ENCODE measurements around the gene POU1F1.

POU1F1 gene

DNA sequence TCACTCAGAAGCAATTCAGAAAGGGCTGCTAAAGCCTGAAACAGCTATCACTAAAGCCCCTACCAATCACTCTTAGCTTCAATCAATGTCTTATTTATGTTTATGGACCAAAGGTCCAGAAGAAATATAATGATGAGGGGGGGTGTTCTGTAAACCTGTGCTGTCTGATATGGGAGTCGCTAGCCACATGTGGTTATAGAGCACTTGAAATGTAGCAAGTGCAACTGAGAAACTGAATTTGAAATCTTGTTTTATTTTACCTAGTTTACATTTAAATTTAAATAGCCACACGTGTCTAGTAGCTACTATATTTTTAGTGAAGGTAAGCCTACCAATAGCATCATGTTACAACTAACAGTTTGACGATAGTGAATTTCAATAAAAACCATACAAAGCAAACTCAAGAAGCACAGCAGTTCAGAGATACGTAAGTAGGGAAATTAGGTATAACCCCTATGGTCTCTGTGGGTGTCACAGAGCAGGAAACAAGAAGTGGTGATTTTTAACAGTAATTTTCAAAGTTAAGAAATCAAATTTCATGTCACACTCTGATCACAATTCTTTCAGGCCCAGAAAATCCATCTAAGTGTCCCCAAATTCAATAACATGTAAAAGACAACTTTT, 3.6 kb downstream of the POU1F1 start:
- H3K27me3 ChIP-seq (ENCODE audit: insufficient read depth, poor library complexity, severe bottlenecking), result no peaks in the 10 kb centered on the region
- H3K9me3 ChIP-seq (ENCODE audit: severe bottlenecking), result no peaks in the 10 kb centered on the region
- no peaks in the 10 kb centered on the region for H3K36me3 ChIP-seq (ENCODE audit: low read depth)
- H3K27ac ChIP-seq (ENCODE audit: poor library complexity, severe bottlenecking), result no peak overlapping the region
- DNase-seq (ENCODE audit: low spot score) (no peak), ATAC-seq (ENCODE audit: low read depth) (no peak)
- TF ChIP-seq, protein P1, sequence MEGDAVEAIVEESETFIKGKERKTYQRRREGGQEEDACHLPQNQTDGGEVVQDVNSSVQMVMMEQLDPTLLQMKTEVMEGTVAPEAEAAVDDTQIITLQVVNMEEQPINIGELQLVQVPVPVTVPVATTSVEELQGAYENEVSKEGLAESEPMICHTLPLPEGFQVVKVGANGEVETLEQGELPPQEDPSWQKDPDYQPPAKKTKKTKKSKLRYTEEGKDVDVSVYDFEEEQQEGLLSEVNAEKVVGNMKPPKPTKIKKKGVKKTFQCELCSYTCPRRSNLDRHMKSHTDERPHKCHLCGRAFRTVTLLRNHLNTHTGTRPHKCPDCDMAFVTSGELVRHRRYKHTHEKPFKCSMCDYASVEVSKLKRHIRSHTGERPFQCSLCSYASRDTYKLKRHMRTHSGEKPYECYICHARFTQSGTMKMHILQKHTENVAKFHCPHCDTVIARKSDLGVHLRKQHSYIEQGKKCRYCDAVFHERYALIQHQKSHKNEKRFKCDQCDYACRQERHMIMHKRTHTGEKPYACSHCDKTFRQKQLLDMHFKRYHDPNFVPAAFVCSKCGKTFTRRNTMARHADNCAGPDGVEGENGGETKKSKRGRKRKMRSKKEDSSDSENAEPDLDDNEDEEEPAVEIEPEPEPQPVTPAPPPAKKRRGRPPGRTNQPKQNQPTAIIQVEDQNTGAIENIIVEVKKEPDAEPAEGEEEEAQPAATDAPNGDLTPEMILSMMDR (IDR thresholded peaks at IDR 0.05; ENCODE audit: poor library complexity, severe bottlenecking), result no peak
- no peak overlapping the region for H3K4me3 ChIP-seq (ENCODE audit: severe bottlenecking)
- H3K4me1 ChIP-seq (ENCODE audit: insufficient read depth, poor library complexity, severe bottlenecking), result no peaks in the 10 kb centered on the region

DNA sequence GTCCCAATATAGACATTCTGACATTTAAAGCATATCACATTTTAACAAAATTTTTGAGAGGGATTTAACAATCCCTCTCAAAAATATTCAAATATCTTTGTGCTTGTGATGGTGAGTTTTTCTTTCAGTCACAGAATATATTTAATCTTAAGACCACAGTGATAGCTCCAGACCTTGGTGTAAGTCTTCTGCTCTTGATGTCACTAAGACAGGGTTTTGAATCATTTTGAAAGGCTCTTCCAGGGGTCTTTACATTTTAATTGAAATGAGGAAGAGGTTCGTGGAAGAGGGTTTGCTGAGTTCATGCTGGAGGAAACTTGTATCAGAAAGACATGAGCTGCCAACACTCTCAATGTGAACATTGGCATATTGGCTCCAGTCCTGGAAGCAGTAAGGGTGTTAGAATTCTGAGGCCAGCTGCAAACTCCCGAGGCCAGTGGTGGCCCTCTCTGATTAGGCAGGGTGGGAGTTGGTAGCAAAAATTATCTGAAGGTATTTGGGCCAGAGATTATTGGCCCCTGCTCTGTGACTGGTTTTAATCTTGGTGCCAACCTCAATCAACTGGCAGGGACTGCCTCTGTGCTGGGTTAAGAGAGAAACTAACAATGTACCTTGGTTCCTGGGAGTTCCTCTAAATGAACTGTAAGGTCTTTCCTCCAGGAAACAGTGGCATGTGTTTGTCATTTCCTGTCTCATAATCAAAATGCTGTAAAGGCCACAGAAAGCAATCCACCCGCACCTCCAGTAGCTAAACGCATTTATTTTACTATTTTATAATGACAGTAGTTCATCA, 5.3 kb downstream of the POU1F1 start:
- Histone ChIP-seq H3K9me3 (ENCODE audit: severe bottlenecking) (no peaks in the 10 kb centered on the region), H3K4me1 (ENCODE audit: insufficient read depth, poor library complexity, severe bottlenecking) (no peaks in the 10 kb centered on the region), H3K27ac (ENCODE audit: poor library complexity, severe bottlenecking) (no peak overlapping the region), H3K4me3 (ENCODE audit: severe bottlenecking) (no peak overlapping the region), H3K36me3 (ENCODE audit: low read depth) (no peaks in the 10 kb centered on the region), H3K27me3 (ENCODE audit: insufficient read depth, poor library complexity, severe bottlenecking) (no peaks in the 10 kb centered on the region)
- DNase-seq (ENCODE audit: low spot score), result no peak
- no peak for ATAC-seq (ENCODE audit: low read depth)
- TF ChIP-seq, protein P1 (IDR thresholded peaks at IDR 0.05; ENCODE audit: poor library complexity, severe bottlenecking), result no peak

DNA sequence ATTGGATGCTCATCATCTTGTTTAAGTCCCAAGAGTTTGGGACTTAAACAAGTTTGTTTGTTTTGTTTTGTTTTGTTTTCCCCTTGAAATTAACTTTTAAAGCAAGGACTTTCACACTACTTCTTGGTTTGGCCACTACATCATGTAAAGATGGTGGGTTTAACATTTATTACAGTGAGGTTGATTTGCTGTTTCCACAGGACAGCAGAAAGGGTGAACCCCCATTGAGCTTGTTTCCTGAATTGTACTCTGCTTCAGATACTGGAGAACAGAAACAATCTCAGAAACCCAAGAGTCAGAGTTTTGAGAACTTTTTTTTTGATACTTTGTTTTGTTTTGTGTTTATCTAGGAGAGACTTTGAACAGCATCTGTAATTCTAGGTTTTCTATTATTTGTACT, 6.7 kb downstream of the POU1F1 start:
- H3K27ac ChIP-seq (ENCODE audit: poor library complexity, severe bottlenecking), result no peak overlapping the region
- no peaks in the 10 kb centered on the region for H3K36me3 ChIP-seq (ENCODE audit: low read depth)
- DNase-seq (ENCODE audit: low spot score) (no peak), ATAC-seq (ENCODE audit: low read depth) (no peak)
- H3K4me3 ChIP-seq (ENCODE audit: severe bottlenecking), result no peak overlapping the region
- H3K27me3 ChIP-seq (ENCODE audit: insufficient read depth, poor library complexity, severe bottlenecking), result no peaks in the 10 kb centered on the region
- TF ChIP-seq, protein P1 (IDR thresholded peaks at IDR 0.05; ENCODE audit: poor library complexity, severe bottlenecking), result no peak
- H3K9me3 ChIP-seq (ENCODE audit: severe bottlenecking), result no peaks in the 10 kb centered on the region
- H3K4me1 ChIP-seq (ENCODE audit: insufficient read depth, poor library complexity, severe bottlenecking), result no peaks in the 10 kb centered on the region

DNA sequence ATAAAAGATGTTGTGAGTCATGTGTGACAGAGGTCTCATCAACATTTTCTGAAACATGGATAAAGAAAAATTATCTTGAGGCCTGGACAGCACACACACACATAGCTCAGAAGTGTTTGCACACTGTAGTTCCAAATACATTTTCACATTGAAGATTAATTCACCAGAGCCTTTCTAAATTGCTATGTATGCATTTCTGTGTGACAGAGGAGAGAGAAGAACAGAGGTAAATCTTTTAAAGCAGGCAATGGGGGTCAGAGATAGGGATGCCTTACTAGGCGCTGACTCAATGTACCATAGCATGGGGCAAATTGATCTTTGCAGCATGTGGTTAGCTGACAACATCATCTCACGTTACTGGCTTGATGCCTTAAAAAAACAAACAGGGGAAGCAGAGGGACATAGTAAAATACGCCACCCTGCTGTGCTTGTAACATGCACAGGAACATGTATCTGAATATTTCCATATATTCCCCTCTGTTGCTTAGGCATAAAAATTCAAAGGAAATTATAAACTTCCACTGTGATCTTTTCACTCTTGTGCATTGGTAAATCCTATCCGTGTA, 7.7 kb downstream of the POU1F1 start:
- H3K36me3 ChIP-seq (ENCODE audit: low read depth), result no peaks in the 10 kb centered on the region
- TF ChIP-seq, protein P1 (IDR thresholded peaks at IDR 0.05; ENCODE audit: poor library complexity, severe bottlenecking), result no peak
- no peak overlapping the region for H3K27ac ChIP-seq (ENCODE audit: poor library complexity, severe bottlenecking)
- DNase-seq (ENCODE audit: low spot score), result no peak
- no peaks in the 10 kb centered on the region for H3K4me1 ChIP-seq (ENCODE audit: insufficient read depth, poor library complexity, severe bottlenecking)
- H3K27me3 ChIP-seq (ENCODE audit: insufficient read depth, poor library complexity, severe bottlenecking), result no peaks in the 10 kb centered on the region
- no peak overlapping the region for H3K4me3 ChIP-seq (ENCODE audit: severe bottlenecking)
- ATAC-seq (ENCODE audit: low read depth), result no peak; the same call in 2 of the 3 replicates
- no peaks in the 10 kb centered on the region for H3K9me3 ChIP-seq (ENCODE audit: severe bottlenecking)

Measured in RWPE2 (cell line).